Measurements from ENCODE around the gene ITGA3. TPM values are rescaled to one million over a fixed set of nuclear protein-coding genes. Genes with fewer than 3 reads are reported as not detected.

The ITGA3 gene
- total RNA-seq (2014; rRNA removed; shearing (Covaris generic)), result 321 and 330 TPM in 2 replicates
- 105 and 111 TPM in 2 replicates for polyA plus RNA-seq (2016; fragmentation: Nextera tagmentation; extraction: Ambion mirVana)

DNA sequence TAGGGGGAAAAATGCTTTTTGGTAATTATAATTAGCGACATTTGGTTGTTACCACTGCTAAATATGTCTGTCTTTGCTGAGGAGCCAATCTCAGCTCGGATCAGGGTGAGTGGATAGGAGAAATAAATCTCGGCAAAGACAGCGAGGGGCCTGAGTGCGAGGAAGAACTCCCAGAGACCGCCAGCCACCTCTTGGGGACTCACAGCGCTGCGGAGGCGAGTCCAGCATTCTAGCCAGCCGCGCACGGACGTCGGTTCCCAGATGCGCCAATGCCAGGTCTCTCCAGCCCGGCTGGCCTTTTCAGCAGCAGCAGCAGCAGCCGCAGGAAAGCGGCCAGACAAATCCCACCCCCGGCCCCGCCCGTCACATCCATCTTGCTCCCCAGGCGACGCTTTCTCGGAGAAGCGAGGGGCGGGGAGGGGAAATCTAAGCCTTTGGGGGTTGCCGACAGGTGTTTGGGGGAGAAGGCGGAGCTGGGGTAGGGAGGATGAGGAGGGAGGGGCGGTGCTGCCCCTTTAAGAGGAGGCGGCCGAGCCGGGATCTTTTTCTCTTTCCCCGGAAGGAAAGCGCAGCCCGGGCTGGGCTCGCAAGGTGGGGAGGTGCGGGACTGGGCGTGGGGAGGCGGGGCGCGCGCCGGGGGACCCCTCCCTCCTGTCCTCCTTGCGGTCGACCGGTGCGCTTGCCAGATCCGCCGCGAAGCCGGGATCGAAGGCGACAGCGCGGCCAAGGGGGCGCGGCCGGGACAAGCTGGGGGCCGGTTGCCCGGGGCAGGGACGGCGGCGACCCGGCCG is at the start of gene ITGA3:
TSS of gene ITGA3 (plus strand) at position 685 of the 791 bp plus-strand sequence. CDS start 330 bp downstream, outside the sequence.
- DNase-seq, result peak; percentile 96

GRCh38 chr17:50009282-50009681 is 46.6 kb upstream of the ITGA3 start:
- Histone ChIP-seq H2AFZ (no peak overlapping the region), H3K36me3 (ENCODE audit: low read depth) (no peaks in the 10 kb centered on the region), H4K20me1 (ENCODE audit: insufficient read depth) (no peaks in the 10 kb centered on the region), H3K27ac (no peak overlapping the region), H3K9me3 (ENCODE audit: low read depth) (no peaks in the 10 kb centered on the region), H3K79me2 (ENCODE audit: insufficient read depth) (no peaks in the 10 kb centered on the region), H3K9me2 (ENCODE audit: insufficient read depth) (no peaks in the 10 kb centered on the region), H3K9ac (no peak overlapping the region), H3K4me1 (ENCODE audit: insufficient read depth) (no peaks in the 10 kb centered on the region), H3K4me3 (no peak overlapping the region), H3F3A (ENCODE audit: insufficient read depth) (no peaks in the 10 kb centered on the region), H3K27me3 (replicated peaks; ENCODE audit: insufficient read depth) (peaks cover 18% of the 10 kb centered on the region), H3K4me2 (ENCODE audit: unreplicated experiment) (no peak overlapping the region)
- DNase-seq, result no peak
- in situ Hi-C loops (cut with MboI), result no loop called here
- WGBS, 2 experiments (ENCODE audit: low coverage in 1 of 2, low lambda C conversion rate in 2 of 2, missing lambda C conversion rate in 2 of 2), result 79 to 80% methylated on average over 2 of the region's 2 CpGs
- TF ChIP-seq EZH2 (IDR thresholded peaks at IDR 0.05; ENCODE audit: insufficient read depth, poor library complexity, severe bottlenecking) (no peak), EZH2phosphoT487 (IDR thresholded peaks at IDR 0.05; ENCODE audit: insufficient read depth, low read depth) (no peak)

More for the DNA sequence above, at the start of gene ITGA3:
- TF ChIP-seq EZH2phosphoT487 (IDR thresholded peaks at IDR 0.05; ENCODE audit: insufficient read depth, low read depth), result no peak
- no peak for TF ChIP-seq EZH2 (IDR thresholded peaks at IDR 0.05; ENCODE audit: insufficient read depth, poor library complexity, severe bottlenecking)
- Histone ChIP-seq H3K4me3 (peak within 1 kb of the TSS; percentile 83), H3K27ac (peak within 1 kb of the TSS; percentile 97), H3K4me2 (ENCODE audit: unreplicated experiment) (peak within 1 kb of the TSS; percentile 90), H4K20me1 (ENCODE audit: insufficient read depth) (no peaks in the 10 kb centered on the region), H3K27me3 (replicated peaks; ENCODE audit: insufficient read depth) (no peaks in the 10 kb centered on the region), H3K79me2 (ENCODE audit: insufficient read depth) (peaks cover 73% of the 10 kb centered on the region), H3K36me3 (ENCODE audit: low read depth) (no peaks in the 10 kb centered on the region), H2AFZ (peak within 1 kb of the TSS; percentile 70), H3F3A (ENCODE audit: insufficient read depth) (peaks cover 61% of the 10 kb centered on the region), H3K9me3 (ENCODE audit: low read depth) (no peaks in the 10 kb centered on the region), H3K9me2 (ENCODE audit: insufficient read depth) (no peaks in the 10 kb centered on the region), H3K9ac (peak within 1 kb of the TSS; percentile 83), H3K4me1 (ENCODE audit: insufficient read depth) (peaks cover 70% of the 10 kb centered on the region)
- in situ Hi-C loops (cut with MboI), result no loop called here
- WGBS, 2 experiments (ENCODE audit: low coverage in 1 of 2, low lambda C conversion rate in 2 of 2, missing lambda C conversion rate in 2 of 2), result 0 to 2% methylated on average over 35 to 52 of the region's 65 CpGs

DNA sequence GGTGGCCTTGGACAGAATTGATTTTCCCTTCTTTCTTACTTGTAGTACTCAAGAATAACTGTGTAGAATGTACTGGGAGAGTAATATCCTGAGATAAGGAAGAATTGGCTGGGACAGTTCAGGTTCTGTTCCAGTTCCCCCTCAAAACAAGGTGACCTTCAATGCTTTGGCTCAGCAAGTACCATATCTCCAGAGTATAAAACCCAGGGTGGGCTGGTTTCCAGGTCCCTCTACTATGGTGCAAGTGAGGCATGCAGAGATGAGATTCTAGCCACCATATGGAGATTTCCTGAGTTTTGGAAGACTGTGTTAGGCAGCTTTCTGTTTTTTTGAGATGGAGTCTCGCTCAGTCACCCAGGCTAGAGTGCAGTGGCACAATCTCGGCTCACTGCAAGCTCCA is 42.8 kb upstream of the ITGA3 start:
- Histone ChIP-seq H3K79me2 (ENCODE audit: insufficient read depth) (no peaks in the 10 kb centered on the region), H3K4me3 (no peak overlapping the region), H3F3A (ENCODE audit: insufficient read depth) (no peaks in the 10 kb centered on the region), H3K4me1 (ENCODE audit: insufficient read depth) (no peaks in the 10 kb centered on the region), H3K4me2 (ENCODE audit: unreplicated experiment) (no peak overlapping the region), H4K20me1 (ENCODE audit: insufficient read depth) (no peaks in the 10 kb centered on the region), H3K27me3 (replicated peaks; ENCODE audit: insufficient read depth) (peaks cover 11% of the 10 kb centered on the region), H3K9me3 (ENCODE audit: low read depth) (no peaks in the 10 kb centered on the region), H3K36me3 (ENCODE audit: low read depth) (no peaks in the 10 kb centered on the region), H3K9ac (no peak overlapping the region), H2AFZ (no peak overlapping the region), H3K27ac (no peak overlapping the region), H3K9me2 (ENCODE audit: insufficient read depth) (no peaks in the 10 kb centered on the region)
- 31 to 45% methylated on average over 2 of the region's 2 CpGs for WGBS, 2 experiments (ENCODE audit: low coverage in 1 of 2, low lambda C conversion rate in 2 of 2, missing lambda C conversion rate in 2 of 2)
- no peak for DNase-seq
- in situ Hi-C loops (cut with MboI), result no loop called here
- TF ChIP-seq EZH2phosphoT487 (IDR thresholded peaks at IDR 0.05; ENCODE audit: insufficient read depth, low read depth) (no peak), EZH2 (IDR thresholded peaks at IDR 0.05; ENCODE audit: insufficient read depth, poor library complexity, severe bottlenecking) (no peak)

DNA sequence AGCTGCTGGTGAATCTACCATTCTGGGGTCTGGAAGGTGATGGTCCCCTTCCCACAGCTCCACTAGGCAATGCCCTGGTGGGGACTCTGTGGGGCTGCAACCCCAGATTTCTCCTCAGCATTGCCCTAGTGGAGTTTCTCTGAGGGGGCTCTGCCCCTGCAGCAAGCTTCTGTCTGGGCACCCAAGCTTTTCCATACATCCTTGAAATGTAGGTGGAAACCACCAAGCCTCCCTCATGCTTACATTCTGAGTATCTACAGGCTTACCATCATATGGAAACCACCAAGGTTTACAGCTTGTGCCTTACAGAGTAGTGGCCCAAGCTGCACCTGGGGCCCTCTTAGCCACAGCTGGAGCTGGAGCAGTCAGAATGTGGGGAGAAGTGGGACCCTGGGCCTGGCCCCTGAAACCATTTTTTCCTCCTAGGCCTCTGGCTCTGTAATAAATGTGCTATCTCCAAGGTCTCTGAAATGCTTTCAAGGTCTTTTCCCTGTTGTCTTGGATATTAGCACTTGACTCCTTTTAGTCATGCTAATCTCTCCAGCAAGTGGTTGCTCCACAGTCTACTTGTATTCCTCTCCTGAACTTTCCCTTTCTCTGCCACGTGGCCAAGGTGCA is 41.3 kb upstream of the ITGA3 start:
- no peaks in the 10 kb centered on the region for H3K79me2 ChIP-seq (ENCODE audit: insufficient read depth)
- no peaks in the 10 kb centered on the region for H3K9me3 ChIP-seq (ENCODE audit: low read depth)
- no peak for DNase-seq
- no peaks in the 10 kb centered on the region for H3K36me3 ChIP-seq (ENCODE audit: low read depth)
- WGBS, 2 experiments (ENCODE audit: low coverage in 1 of 2, low lambda C conversion rate in 2 of 2, missing lambda C conversion rate in 2 of 2), result 3 to 4% methylated on average over 1 of the region's 1 CpG
- no peak overlapping the region for H3K9ac ChIP-seq
- no peak overlapping the region for H3K4me2 ChIP-seq (ENCODE audit: unreplicated experiment)
- H3F3A ChIP-seq (ENCODE audit: insufficient read depth), result no peaks in the 10 kb centered on the region
- no peaks in the 10 kb centered on the region for H4K20me1 ChIP-seq (ENCODE audit: insufficient read depth)
- in situ Hi-C loops (cut with MboI), result no loop called here
- no peak overlapping the region for H3K27ac ChIP-seq
- no peak for TF ChIP-seq EZH2 (IDR thresholded peaks at IDR 0.05; ENCODE audit: insufficient read depth, poor library complexity, severe bottlenecking)
- no peak for TF ChIP-seq EZH2phosphoT487 (IDR thresholded peaks at IDR 0.05; ENCODE audit: insufficient read depth, low read depth)
- no peaks in the 10 kb centered on the region; the same call in 1 of the 2 replicates for H3K4me1 ChIP-seq (ENCODE audit: insufficient read depth)
- H3K9me2 ChIP-seq (ENCODE audit: insufficient read depth), result no peaks in the 10 kb centered on the region
- no peak overlapping the region for H2AFZ ChIP-seq
- H3K4me3 ChIP-seq, result no peak overlapping the region
- H3K27me3 ChIP-seq (replicated peaks; ENCODE audit: insufficient read depth), result peaks cover 5% of the 10 kb centered on the region; the same call in 1 of the 2 replicates
